Mesodermal cell (in vitro differentiated cells): Measurements from ENCODE around the gene PHYKPL.

Experiments used
- H3K27ac ChIP-seq: 2 replicates; pipeline ENCODE4 v1.7.0; 2013; ENCODE audit warnings: mild to moderate bottlenecking, low read depth, low read length, moderate library complexity; ENCODE audit not compliant: severe bottlenecking
- H3K36me3 ChIP-seq: 2 replicates; pipeline ENCODE4 v1.7.1; 2013; ENCODE audit warnings: mild to moderate bottlenecking, low read length, moderate library complexity; ENCODE audit not compliant: control insufficient read depth, insufficient read depth
- H3K4me1 ChIP-seq: one replicate; pipeline ENCODE4 v1.7.1; 2013; ENCODE audit warnings: mild to moderate bottlenecking, low read length; ENCODE audit not compliant: insufficient read depth, control insufficient read depth, poor library complexity, severe bottlenecking
- H3K4me3 ChIP-seq: 2 replicates; pipeline ENCODE4 v1.7.0; 2013; ENCODE audit warnings: low read length, control low read depth, mild to moderate bottlenecking; ENCODE audit not compliant: insufficient read depth, poor library complexity, severe bottlenecking; ENCODE audit errors: extremely low read depth
- H3K9me3 ChIP-seq: 2 replicates; pipeline ENCODE4 v1.7.1; 2013; ENCODE audit warnings: mild to moderate bottlenecking, low read length, moderate library complexity; ENCODE audit not compliant: control insufficient read depth
- WGBS, 2 experiments: methylation state at CpG; one replicate each; pipeline ENCODE4 v1.1.5; 2013; ENCODE audit warnings: missing lambda C conversion rate in 2 of 2; ENCODE audit not compliant: insufficient coverage in 2 of 2; 5-methylcytosine and 5-hydroxymethylcytosine counted together

PHYKPL gene

GRCh38 chr5:178187014-178187413 lies 45.6 kb downstream of the PHYKPL start, which contains the start of gene GMCL2:
GMCL2 (minus strand) TSS chr5:178187371; CDS start chr5:178187299, 72 bp downstream.
- no peaks in the 10 kb centered on the region for H3K9me3 ChIP-seq
- no peak within 1 kb of the TSS for H3K4me3 ChIP-seq
- WGBS, 2 experiments = 93 to 97% methylated on average over 20 of the region's 27 CpGs
- no peaks in the 10 kb centered on the region for H3K36me3 ChIP-seq
- H3K27ac ChIP-seq = no peak within 1 kb of the TSS
- no peaks in the 10 kb centered on the region for H3K4me1 ChIP-seq

- Histone ChIP-seq H3K4me3 (no peak overlapping the region), H3K9me3 (no peaks in the 10 kb centered on the region), H3K4me1 (no peaks in the 10 kb centered on the region), H3K27ac (no peak overlapping the region), H3K36me3 (no peaks in the 10 kb centered on the region)
- 82 to 96% methylated on average over 5 to 6 of the region's 6 CpGs for WGBS, 2 experiments
Observed at GRCh38 chr5:178186427-178186826, 46.2 kb downstream of the PHYKPL start.

GRCh38 chr5:178182158-178182876 lies 50.3 kb downstream of the PHYKPL start:
- Histone ChIP-seq H3K9me3 (no peaks in the 10 kb centered on the region), H3K36me3 (no peaks in the 10 kb centered on the region), H3K4me3 (no peak overlapping the region), H3K27ac (no peak overlapping the region), H3K4me1 (no peaks in the 10 kb centered on the region)
- 49 to 54% methylated on average over 3 to 4 of the region's 4 CpGs for WGBS, 2 experiments

GRCh38 chr5:178180141-178180863 lies 52.3 kb downstream of the PHYKPL start:
- H3K27ac ChIP-seq = no peak overlapping the region
- WGBS, 2 experiments = 16 to 31% methylated on average over 4 to 5 of the region's 9 CpGs

GRCh38 chr5:178177569-178177968 lies 55.0 kb downstream of the PHYKPL start:
- Histone ChIP-seq H3K27ac (no peak overlapping the region), H3K4me3 (no peak overlapping the region), H3K36me3 (no peaks in the 10 kb centered on the region), H3K4me1 (no peaks in the 10 kb centered on the region), H3K9me3 (no peaks in the 10 kb centered on the region)
- WGBS, 2 experiments = 78 to 88% methylated on average over 5 of the region's 8 CpGs

More at GRCh38 chr5:178180141-178180863, 52.3 kb downstream of the PHYKPL start:
- no peak overlapping the region for H3K4me3 ChIP-seq
- no peaks in the 10 kb centered on the region for H3K4me1 ChIP-seq
- H3K36me3 ChIP-seq = no peaks in the 10 kb centered on the region
- H3K9me3 ChIP-seq = no peaks in the 10 kb centered on the region

- Histone ChIP-seq H3K36me3 (no peaks in the 10 kb centered on the region), H3K4me3 (no peak overlapping the region), H3K27ac (no peak overlapping the region), H3K9me3 (no peaks in the 10 kb centered on the region), H3K4me1 (no peaks in the 10 kb centered on the region)
- WGBS, 2 experiments = 92 to 98% methylated on average over 5 of the region's 6 CpGs
Observed at GRCh38 chr5:178176791-178177190, 55.8 kb downstream of the PHYKPL start.

GRCh38 chr5:178174456-178174855 lies 58.1 kb downstream of the PHYKPL start:
- 81 to 97% methylated on average over 2 to 3 of the region's 3 CpGs for WGBS, 2 experiments
- Histone ChIP-seq H3K4me3 (no peak overlapping the region), H3K36me3 (no peaks in the 10 kb centered on the region), H3K9me3 (no peaks in the 10 kb centered on the region), H3K27ac (no peak overlapping the region), H3K4me1 (no peaks in the 10 kb centered on the region)

GRCh38 chr5:178170455-178170854 lies 62.1 kb downstream of the PHYKPL start:
- Histone ChIP-seq H3K9me3 (no peaks in the 10 kb centered on the region), H3K4me1 (no peaks in the 10 kb centered on the region), H3K4me3 (no peak overlapping the region), H3K36me3 (no peaks in the 10 kb centered on the region), H3K27ac (no peak overlapping the region)
- 100% methylated on average over 1 of the region's 2 CpGs for WGBS, 2 experiments

- no peaks in the 10 kb centered on the region for H3K36me3 ChIP-seq
- no peaks in the 10 kb centered on the region for H3K4me1 ChIP-seq
- no peak overlapping the region for H3K27ac ChIP-seq
- H3K9me3 ChIP-seq = no peaks in the 10 kb centered on the region
- WGBS, 2 experiments = 95 to 97% methylated on average over 35 to 36 of the region's 38 CpGs
- no peak overlapping the region for H3K4me3 ChIP-seq
Observed at GRCh38 chr5:178165581-178165980, 67.0 kb downstream of the PHYKPL start.

- 14 to 21% methylated on average over 23 to 31 of the region's 33 CpGs for WGBS, 2 experiments
- H3K4me3 ChIP-seq = no peak overlapping the region
- no peak overlapping the region for H3K27ac ChIP-seq
- no peaks in the 10 kb centered on the region for H3K36me3 ChIP-seq
- no peaks in the 10 kb centered on the region for H3K4me1 ChIP-seq
- no peaks in the 10 kb centered on the region for H3K9me3 ChIP-seq
Observed at GRCh38 chr5:178163772-178164735, 68.5 kb downstream of the PHYKPL start.
